NT2/D1 (cell line): Measurements from ENCODE around the gene DYNC1H1.

Experiments used
- DNase-seq: peaks from one replicate; pipeline ENCODE4 v3.0.0-alpha.2; 2011; ENCODE audit warnings: low read depth, low spot score
- H3K27me3 ChIP-seq: 2 replicates; pipeline ENCODE4 v1.6.0; 2011; ENCODE audit warnings: mild to moderate bottlenecking; ENCODE audit not compliant: insufficient read length, insufficient read depth
- H3K36me3 ChIP-seq: 2 replicates; pipeline ENCODE4 v1.6.1; 2011; ENCODE audit warnings: mild to moderate bottlenecking, low read length, mixed read lengths; ENCODE audit not compliant: insufficient read depth, insufficient read length
- H3K4me1 ChIP-seq: 2 replicates; pipeline ENCODE4 v1.5.1; 2011; ENCODE audit not compliant: insufficient read depth, insufficient read length
- H3K4me3 ChIP-seq: 2 replicates; pipeline ENCODE4 v1.5.1; 2011; ENCODE audit warnings: low read depth; ENCODE audit not compliant: insufficient read length
- H3K9ac ChIP-seq: 2 replicates; pipeline ENCODE4 v1.6.0; 2011; ENCODE audit warnings: low read depth; ENCODE audit not compliant: insufficient read length
- H3K9me3 ChIP-seq: 2 replicates; pipeline ENCODE4 v1.5.1; 2011; ENCODE audit warnings: mild to moderate bottlenecking, low read length; ENCODE audit not compliant: insufficient read depth
- SUZ12 ChIP-seq: IDR thresholded peaks from 2 replicates; pipeline ENCODE4 v1.6.1; 2011; ENCODE audit not compliant: insufficient read length, insufficient read depth; ENCODE audit errors: extremely low read depth
- YY1 ChIP-seq: IDR thresholded peaks from 2 replicates; pipeline ENCODE4 v1.6.1; 2011; ENCODE audit not compliant: insufficient read length, insufficient read depth
- ZNF274 ChIP-seq: IDR thresholded peaks from 2 replicates; pipeline ENCODE4 v1.6.1; 2011; ENCODE audit warnings: mild to moderate bottlenecking, low read depth, low read length

DYNC1H1 gene

DNA sequence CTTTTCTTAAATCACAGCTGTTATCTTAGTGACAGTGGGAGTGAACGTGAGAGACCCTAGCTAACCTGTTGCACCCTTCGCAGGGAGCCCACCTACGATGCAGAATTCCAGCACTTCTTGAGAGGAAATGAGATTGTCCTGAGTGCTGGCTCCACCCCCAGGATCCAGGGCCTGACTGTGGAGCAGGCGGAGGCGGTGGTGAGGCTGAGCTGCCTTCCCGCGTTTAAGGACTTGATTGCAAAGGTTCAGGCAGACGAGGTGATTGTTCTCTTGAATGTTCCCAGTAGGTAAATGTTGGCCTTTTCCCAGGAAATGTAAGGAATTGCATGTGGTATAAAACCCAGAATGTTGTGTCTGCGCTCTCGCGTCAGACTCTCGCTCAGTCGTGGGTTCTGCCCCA, 75.8 kb downstream of the DYNC1H1 start:
- H3K4me3 ChIP-seq: no peak overlapping the region
- H3K9ac ChIP-seq: no peak overlapping the region

DNA sequence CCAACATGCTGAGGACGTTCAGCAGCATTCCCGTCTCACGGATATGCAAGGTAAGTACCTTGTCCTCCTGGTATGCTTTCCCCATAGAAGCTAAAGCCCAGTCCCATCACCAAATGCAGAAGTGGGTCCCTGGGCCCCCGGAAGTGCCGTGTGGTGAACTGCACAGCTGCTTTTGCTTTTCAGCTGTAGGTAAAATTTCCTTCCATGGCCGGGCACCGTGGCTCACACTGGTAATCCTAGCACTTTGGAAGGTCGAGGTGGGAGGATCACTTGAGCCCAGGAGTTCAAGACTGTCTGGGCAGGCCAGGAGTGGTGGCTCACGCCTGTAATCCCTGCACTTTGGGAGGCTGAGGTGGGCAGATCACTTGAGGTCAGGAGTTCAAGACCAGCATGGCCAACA, 78.3 kb downstream of the DYNC1H1 start:
- no peaks in the 10 kb centered on the region for H3K9me3 ChIP-seq
- H3K4me1 ChIP-seq: no peaks in the 10 kb centered on the region
- no peak overlapping the region for H3K9ac ChIP-seq
- DNase-seq: no peak
- TF ChIP-seq ZNF274 (no peak), YY1 (no peak), SUZ12 (no peak)
- no peaks in the 10 kb centered on the region for H3K27me3 ChIP-seq
- H3K36me3 ChIP-seq: peaks cover 79% of the 10 kb centered on the region
- no peak overlapping the region for H3K4me3 ChIP-seq

More for the DNA sequence above, 75.8 kb downstream of the DYNC1H1 start:
- no peak for DNase-seq
- Histone ChIP-seq H3K9me3 (no peaks in the 10 kb centered on the region), H3K4me1 (no peaks in the 10 kb centered on the region), H3K27me3 (no peaks in the 10 kb centered on the region), H3K36me3 (peaks cover 89% of the 10 kb centered on the region)
- TF ChIP-seq ZNF274 (no peak), SUZ12 (no peak), YY1 (no peak)

DNA sequence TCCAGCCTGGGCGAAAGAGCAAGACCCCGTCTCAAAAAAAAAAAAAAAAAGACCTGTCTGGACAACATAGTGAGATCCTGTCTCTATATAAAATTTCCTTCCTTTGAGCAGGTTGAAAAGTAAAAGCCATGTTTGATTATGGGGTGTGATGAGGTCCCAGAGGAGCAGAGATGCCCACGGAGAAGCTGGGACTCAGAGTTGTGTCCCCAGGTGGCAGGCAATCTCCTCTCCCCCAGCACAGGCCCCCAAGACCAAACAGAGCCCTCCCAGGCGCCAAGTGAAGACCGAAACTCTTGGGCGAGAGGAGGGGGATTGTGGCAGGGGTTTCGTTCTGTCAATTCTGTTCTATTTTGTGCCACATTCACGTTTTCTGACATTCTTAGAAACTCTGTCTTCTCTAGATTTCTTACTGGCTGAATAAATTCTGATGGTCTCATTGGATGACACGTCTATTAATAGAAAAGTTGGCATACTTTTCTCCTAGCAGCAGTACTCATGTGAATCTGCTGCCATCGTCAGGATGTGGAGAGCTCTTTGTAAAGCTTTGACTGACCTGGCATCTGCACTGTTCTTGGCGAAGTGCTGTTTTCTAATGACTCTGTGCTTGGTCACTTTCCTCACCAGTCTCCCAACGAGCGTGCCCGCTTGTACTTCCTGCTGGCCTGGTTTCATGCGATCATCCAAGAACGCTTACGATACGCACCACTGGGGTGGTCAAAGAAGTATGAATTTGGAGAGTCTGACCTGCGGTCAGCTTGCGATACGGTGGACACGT, 79.1 kb downstream of the DYNC1H1 start:
- Histone ChIP-seq H3K4me1 (no peaks in the 10 kb centered on the region), H3K27me3 (no peaks in the 10 kb centered on the region), H3K9ac (no peak overlapping the region), H3K36me3 (peaks cover 79% of the 10 kb centered on the region), H3K4me3 (no peak overlapping the region), H3K9me3 (no peaks in the 10 kb centered on the region)
- TF ChIP-seq ZNF274: no peak
- no peak for TF ChIP-seq YY1
- no peak for TF ChIP-seq SUZ12
- no peak for DNase-seq

DNA sequence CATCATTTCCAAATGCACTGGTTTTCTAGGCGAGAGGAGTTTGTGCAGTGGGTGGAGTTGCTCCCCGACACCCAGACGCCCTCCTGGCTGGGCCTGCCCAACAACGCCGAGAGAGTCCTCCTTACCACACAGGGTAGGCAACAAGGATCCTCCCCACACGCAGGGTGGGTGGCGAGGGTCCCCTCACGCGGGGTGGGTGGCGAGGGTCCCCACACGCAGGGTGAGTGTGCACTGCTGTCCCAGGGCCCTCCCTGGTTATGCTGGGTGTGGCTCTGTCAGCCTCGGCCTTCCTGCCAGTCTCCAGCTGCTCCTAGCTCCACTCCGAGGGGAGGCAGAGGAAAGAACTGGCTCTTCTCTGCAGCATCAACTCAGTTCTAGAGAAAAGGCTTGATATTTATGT, 80.2 kb downstream of the DYNC1H1 start:
- Histone ChIP-seq H3K4me3 (no peak overlapping the region), H3K36me3 (peaks cover 79% of the 10 kb centered on the region), H3K27me3 (no peaks in the 10 kb centered on the region), H3K4me1 (peaks cover under 1% of the 10 kb centered on the region), H3K9ac (no peak overlapping the region), H3K9me3 (no peaks in the 10 kb centered on the region)
- no peak for DNase-seq
- TF ChIP-seq SUZ12: no peak
- TF ChIP-seq ZNF274: no peak
- no peak for TF ChIP-seq YY1

DNA sequence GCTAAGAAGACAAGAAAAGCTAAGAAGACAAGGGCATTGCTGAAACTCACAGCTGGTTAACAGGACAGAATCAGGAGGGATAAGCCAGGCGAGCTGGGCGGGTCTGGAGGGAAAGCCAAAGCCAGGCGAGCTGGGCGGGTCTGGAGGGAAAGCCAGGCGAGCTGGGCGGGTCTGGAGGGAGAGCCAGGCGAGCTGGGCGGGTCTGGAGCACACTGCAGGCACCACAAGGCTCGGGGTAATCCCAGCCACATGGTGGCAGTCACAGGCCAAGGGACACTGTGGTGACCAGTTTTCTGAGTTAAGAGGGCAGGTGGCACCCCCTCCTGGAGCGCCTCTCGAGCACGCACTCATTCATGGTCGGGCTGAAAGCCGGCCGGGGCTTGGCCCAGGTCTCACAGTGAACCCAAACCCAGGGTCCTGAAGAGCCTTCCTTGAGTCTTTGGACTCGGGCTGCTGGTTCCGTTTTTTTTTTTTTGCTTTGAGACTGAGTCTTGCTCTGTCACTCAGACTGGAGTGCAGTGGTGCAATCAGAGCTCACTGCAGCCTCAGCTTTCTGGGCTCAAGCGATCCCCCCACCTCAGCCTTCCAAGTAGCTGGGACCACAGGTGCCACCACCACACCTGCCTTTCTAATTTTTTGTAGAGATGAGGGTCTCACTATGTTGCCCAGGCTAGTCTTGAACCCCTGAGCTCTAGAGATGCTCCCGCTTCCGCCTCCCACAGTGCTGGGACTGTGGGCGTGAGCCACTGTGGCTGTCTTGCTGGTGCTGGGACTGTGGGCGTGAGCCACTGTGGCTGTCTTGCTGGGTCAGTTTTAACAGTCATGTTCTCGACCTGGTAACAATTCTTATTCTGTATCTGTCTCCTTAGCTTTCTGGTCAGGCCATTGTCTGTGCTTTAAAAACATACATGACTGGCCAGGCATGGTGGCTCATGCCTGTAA, 82.2 kb downstream of the DYNC1H1 start:
- TF ChIP-seq SUZ12: no peak
- no peak for TF ChIP-seq ZNF274
- no peak for TF ChIP-seq YY1

DNA sequence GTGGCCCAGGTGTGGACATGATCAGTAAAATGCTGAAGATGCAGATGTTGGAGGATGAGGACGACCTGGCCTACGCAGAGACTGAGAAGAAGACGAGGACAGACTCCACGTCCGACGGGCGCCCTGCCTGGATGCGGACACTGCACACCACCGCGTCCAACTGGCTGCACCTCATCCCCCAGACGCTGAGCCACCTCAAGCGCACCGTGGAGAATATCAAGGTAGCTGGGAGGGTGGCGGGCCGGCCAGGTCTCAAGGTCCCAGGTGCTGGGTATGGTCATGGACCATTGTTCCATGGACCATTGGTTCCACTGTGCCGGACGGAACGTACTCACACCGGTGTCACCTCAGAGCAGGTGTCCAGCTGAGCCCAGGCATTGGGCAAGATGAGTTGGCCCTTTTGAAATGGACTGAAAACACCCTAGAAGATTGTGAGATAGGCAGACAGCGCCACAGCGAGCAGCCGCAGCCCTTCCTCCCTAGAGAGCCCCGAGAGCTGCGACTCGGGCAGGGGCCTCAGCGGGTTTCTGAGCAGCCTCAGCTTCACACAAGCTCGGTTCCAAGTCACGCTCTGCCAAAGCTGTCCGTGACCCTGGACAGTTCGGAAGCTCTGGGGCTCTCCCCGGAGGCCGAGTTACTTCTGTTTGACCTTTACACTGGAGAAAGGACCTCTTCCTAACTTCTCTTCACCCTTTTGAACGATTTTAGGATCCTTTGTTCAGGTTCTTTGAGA, 83.6 kb downstream of the DYNC1H1 start:
- no peak for DNase-seq
- Histone ChIP-seq H3K4me3 (no peak overlapping the region), H3K27me3 (no peaks in the 10 kb centered on the region), H3K36me3 (peaks cover 78% of the 10 kb centered on the region), H3K9me3 (no peaks in the 10 kb centered on the region), H3K9ac (no peak overlapping the region), H3K4me1 (peaks cover 3% of the 10 kb centered on the region)
- no peak for TF ChIP-seq SUZ12
- no peak for TF ChIP-seq YY1
- no peak for TF ChIP-seq ZNF274

More for the DNA sequence above, 82.2 kb downstream of the DYNC1H1 start:
- no peaks in the 10 kb centered on the region for H3K27me3 ChIP-seq
- H3K4me1 ChIP-seq: peaks cover 3% of the 10 kb centered on the region
- H3K9me3 ChIP-seq: no peaks in the 10 kb centered on the region
- DNase-seq: peak; percentile 83
- no peak overlapping the region for H3K9ac ChIP-seq
- H3K4me3 ChIP-seq: no peak overlapping the region
- peaks cover 77% of the 10 kb centered on the region for H3K36me3 ChIP-seq
